Lung (tissue), 10 donors: ENCODE results near the gene ZNG1F. TPM values are rescaled to one million over a fixed set of nuclear protein-coding genes. Genes with fewer than 3 reads are reported as not detected.
"Not testable (repeated sequence)": the region's sequence is repeated elsewhere in the genome, so short reads cannot be mapped to it uniquely, and the experiment has no call there.

Experiments
- ATAC-seq: fragments of 200-7000 bp; cut with Tn5 transposase; one replicate; pipeline ENCODE4 v1.9.1; 2020; ENCODE audit warnings: moderate number of reproducible peaks; ENCODE audit not compliant: insufficient read depth, low FRiP score
- DNase-seq, 3 donors: peaks; one replicate each; pipeline ENCODE4 v3.0.0-alpha.2; 2013 to 2017
- H3K27ac ChIP-seq, 2 donors: one replicate each; pipeline ENCODE4 v1.5.1; 2013; ENCODE audit warnings: mild to moderate bottlenecking in 2 of 2, moderate library complexity in 2 of 2, control low read depth in 1 of 2, inconsistent platforms in 1 of 2, low read depth in 1 of 2, low read length in 1 of 2
- H3K27me3 ChIP-seq, 3 donors: one replicate each; pipeline ENCODE4 v1.5.1; 2013; ENCODE audit warnings: low read length in 2 of 3; ENCODE audit not compliant: control insufficient read depth in 3 of 3, insufficient read depth in 3 of 3
- H3K36me3 ChIP-seq, 4 donors: one replicate each; pipeline ENCODE4 v1.5.1; 2013; ENCODE audit warnings: low read length in 4 of 4, mild to moderate bottlenecking in 1 of 4, moderate library complexity in 1 of 4; ENCODE audit not compliant: control insufficient read depth in 4 of 4, insufficient read depth in 4 of 4
- H3K4me1 ChIP-seq, 5 donors: one replicate each; pipeline ENCODE4 v1.5.1; 2013; ENCODE audit warnings: low read length in 5 of 5, mild to moderate bottlenecking in 2 of 5, moderate library complexity in 1 of 5; ENCODE audit not compliant: control insufficient read depth in 5 of 5, insufficient read depth in 5 of 5
- H3K4me3 ChIP-seq: one replicate; pipeline ENCODE4 v1.5.1; 2013; ENCODE audit warnings: mild to moderate bottlenecking, control low read depth, moderate library complexity
- H3K9ac ChIP-seq, 2 donors: one replicate each; pipeline ENCODE4 v1.5.1; 2013; ENCODE audit warnings: low read length in 2 of 2, control low read depth in 1 of 2; ENCODE audit not compliant: insufficient read depth in 1 of 2
- H3K9me3 ChIP-seq, 4 donors: one replicate each; pipeline ENCODE4 v1.5.1; 2013; ENCODE audit warnings: low read length in 3 of 4, mild to moderate bottlenecking in 1 of 4, moderate library complexity in 1 of 4; ENCODE audit not compliant: control insufficient read depth in 4 of 4, insufficient read depth in 3 of 4
- WGBS, 2 donors: extraction: QIAGEN DNeasy Blood & Tissue Kit; methylation state at CpG; one replicate each; pipeline ENCODE4 v1.1.7; 2013; 5-methylcytosine and 5-hydroxymethylcytosine counted together
- polyA plus RNA-seq, 2 donors: library from polyadenylated mRNA; stranded (reverse); fragments of 200-250 nt; gene quantifications; one replicate each; pipeline ENCODE4 v1.2.1, GENCODE V29; 2013
- total RNA-seq, 2 donors: library from RNA; depleted of rRNA in 1 of 2; stranded (reverse); fragments of >200 nt in 1 of 2; gene quantifications; one replicate each; pipeline ENCODE4 v1.2.1, GENCODE V29; 2014 to 2021
- donor health status: Bipolar disorder and iron deficiency.
- donor health status: healthy.
- donor health status: DM: yes; HTN: yes; CAD: no.

ZNG1F gene
- total and polyA plus RNA-seq, 4 donors = 6.4 to 21.0 (median 8.4) TPM

DNA sequence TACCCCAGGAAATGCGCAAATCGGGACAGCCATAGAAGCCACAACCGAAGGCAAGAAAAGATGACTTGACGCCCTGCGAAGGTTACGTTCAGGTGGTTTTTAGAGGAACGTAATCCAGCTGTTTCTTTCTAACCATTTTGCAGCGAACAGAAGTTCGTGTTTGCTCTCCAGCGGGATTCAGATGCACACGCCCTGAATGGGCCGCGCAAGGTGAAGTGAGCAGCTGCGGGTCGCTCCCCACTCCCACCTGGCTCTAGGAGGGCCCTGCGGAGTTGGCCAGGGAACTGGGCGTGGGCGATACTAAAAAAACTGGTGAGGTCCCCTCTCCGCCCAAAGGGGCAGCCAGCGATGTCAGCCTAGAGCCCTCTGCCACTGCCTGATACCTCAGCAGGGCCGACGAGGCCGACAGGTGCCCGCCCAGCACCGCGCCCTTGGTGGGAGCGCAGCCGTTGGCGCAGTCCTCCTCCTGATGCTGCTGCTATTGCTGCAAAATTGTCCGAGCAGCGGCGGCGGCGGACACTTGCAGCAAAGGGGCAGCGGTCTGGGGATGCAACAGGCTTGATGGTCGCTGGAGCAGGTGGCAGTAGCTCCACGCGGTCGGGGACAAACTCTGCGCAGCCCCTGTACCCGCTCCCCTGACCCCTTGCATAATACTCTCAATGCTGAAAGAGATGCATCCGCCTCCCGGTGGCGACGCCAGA lies 62.2 kb downstream of the ZNG1F start:
- not testable (repeated sequence) for H3K27ac ChIP-seq, H3K9ac ChIP-seq, H3K4me3 ChIP-seq, DNase-seq, H3K36me3 ChIP-seq, H3K27me3 ChIP-seq, H3K9me3 ChIP-seq, H3K4me1 ChIP-seq, ATAC-seq
- 10 to 11% methylated on average over 9 to 14 of the region's 45 CpGs for WGBS, 2 donors

DNA sequence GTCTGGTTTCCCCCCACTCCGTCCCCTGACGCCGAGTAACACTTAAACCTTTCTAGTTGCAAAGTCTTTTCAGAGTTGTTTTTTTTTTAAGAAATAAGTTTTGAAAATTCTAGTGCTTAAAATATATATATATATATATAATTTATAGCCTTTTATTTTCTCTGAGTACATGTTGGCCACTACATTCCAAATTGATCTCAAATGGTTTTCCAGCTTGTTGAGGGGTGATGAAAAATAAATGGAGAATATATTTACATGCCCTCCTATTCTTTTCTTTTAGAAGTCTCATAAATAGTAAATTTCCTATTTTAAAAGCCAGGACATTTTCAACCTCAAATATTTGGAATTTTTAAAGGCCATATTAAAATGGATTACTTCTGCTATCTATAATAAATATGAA lies 63.2 kb downstream of the ZNG1F start:
- not testable (repeated sequence) for H3K36me3 ChIP-seq, H3K4me3 ChIP-seq, ATAC-seq, H3K4me1 ChIP-seq, DNase-seq, H3K27ac ChIP-seq, H3K27me3 ChIP-seq, H3K9ac ChIP-seq, H3K9me3 ChIP-seq
- 6 to 24% methylated on average over 2 to 3 of the region's 3 CpGs for WGBS, 2 donors

DNA sequence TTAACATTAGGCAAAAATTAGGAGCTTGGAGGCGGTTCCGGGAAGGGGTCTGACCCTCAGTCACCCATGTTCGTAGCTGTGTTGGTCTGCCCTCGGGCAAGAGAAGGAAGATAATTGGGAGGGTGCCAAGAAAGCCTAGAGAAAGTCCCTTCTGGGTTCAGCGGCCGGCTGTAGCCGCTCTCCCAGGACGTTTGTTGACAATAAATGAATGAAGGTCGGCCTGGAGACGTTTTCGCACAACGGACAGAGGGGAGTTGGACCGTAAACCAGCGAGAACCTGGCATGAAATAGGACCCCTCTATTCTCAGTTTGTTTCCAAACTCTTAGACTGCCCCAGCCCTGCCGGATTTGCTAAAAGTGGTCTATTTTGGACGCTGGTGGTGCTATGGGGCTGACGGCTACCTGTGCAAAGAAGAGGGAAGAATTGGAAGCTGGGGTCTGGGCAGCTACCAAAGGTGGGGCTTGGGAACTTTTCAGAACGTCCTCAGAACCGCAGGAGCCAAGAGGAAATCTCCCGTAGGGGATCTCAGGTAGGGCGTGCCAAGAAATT lies 63.9 kb downstream of the ZNG1F start:
- not testable (repeated sequence) for H3K27me3 ChIP-seq, DNase-seq, H3K9ac ChIP-seq, H3K36me3 ChIP-seq, H3K9me3 ChIP-seq, H3K4me3 ChIP-seq, H3K4me1 ChIP-seq, H3K27ac ChIP-seq
- ATAC-seq = peak; percentile 9
- no CpG with 5 or more reads among the region's 21 CpGs for WGBS, 2 donors

DNA sequence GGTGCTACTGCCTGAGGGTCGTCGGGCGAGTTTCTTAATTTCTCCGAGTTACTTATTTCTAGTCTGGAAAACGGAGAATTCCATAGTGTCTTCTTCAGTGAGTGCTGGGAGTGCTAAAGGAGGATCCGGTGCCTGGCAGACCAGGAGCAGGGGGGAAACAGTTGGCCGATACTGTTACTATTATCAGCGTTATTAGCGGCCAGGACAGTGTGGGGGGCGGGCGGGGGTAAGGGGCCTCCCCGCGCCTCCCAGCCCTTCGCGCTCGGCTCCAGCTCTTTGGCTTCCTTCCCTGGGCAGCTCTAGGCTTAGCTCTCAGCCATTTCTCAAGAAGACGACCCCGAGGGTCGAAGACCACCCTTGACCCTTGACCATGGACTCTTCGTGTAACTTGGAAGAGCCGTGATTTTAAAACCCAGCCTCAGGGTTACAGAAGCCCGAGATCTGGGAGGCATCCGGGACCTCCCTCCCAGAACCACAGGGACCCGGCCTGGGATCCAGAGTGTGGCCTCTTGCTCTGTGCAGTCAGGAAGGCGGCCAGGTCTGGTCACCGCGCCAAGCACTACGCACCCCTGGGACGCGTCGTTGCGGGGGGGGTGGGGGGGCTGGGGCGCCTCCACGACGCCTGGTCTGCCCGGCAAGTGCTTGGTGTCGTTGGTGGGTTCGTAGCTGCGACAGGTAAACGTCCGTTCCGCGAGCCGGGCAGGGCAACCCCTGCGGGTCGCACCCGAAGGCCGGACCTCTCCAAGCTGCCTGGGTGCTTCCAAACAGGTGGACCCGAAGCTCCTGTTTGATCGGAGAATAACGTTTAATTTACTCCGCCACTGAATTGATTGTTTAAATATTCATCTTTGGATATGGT lies 64.6 kb downstream of the ZNG1F start:
- H3K9ac ChIP-seq, H3K9me3 ChIP-seq, H3K36me3 ChIP-seq, H3K4me1 ChIP-seq, H3K4me3 ChIP-seq, DNase-seq, H3K27ac ChIP-seq, H3K27me3 ChIP-seq: not testable (repeated sequence)
- ATAC-seq = peak; percentile 3
- 24 to 33% methylated on average over 33 to 35 of the region's 52 CpGs for WGBS, 2 donors

DNA sequence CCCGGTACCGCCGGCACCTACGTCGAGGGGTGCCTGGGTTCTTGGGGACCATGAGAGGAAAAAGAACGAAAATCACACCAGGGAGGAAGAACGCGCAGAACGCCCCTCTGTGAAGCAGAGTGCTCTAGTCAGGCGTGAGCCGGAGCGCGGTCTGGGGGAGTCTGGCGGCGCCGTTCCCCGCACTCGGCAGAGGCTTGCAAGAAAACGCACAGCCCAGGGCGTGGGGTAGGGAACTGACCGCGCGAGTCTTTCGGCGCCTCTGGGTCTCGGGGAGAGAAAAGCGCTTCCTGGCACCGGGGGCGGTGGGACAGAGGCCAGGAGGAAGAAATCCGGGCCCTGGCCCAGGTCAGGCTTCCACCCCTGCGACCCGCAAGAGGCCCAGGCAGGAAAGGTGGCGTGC lies 65.3 kb downstream of the ZNG1F start:
- ATAC-seq, DNase-seq, H3K27me3 ChIP-seq, H3K4me1 ChIP-seq, H3K36me3 ChIP-seq, H3K27ac ChIP-seq, H3K9ac ChIP-seq, H3K9me3 ChIP-seq, H3K4me3 ChIP-seq: not testable (repeated sequence)
- WGBS, 2 donors = 1 to 6% methylated on average over 10 to 14 of the region's 33 CpGs

DNA sequence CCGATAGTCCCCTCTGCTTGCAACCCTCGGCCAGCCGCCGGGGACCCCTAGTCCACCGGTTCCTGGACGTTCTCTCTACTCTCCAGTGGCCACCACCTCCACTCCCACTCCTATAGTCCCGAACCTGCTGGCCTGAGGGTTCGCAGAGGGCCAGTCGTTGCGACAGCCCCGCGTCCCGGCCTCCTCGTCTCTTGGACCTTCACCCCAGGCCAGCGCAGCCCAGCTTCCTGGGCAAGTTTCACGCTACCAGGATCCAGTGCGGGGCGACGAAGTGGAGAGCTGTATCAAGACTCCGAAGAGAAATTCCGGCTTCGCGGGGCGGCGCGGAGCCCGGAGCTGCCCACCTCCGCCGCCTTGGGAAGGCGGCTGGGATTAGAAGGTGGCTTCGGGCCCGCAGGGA lies 65.7 kb downstream of the ZNG1F start:
- H3K4me1 ChIP-seq, H3K4me3 ChIP-seq, H3K27me3 ChIP-seq, H3K9me3 ChIP-seq, H3K36me3 ChIP-seq, H3K27ac ChIP-seq, ATAC-seq, H3K9ac ChIP-seq, DNase-seq: not testable (repeated sequence)
- WGBS, 2 donors = 11 to 12% methylated on average over 5 to 13 of the region's 32 CpGs

DNA sequence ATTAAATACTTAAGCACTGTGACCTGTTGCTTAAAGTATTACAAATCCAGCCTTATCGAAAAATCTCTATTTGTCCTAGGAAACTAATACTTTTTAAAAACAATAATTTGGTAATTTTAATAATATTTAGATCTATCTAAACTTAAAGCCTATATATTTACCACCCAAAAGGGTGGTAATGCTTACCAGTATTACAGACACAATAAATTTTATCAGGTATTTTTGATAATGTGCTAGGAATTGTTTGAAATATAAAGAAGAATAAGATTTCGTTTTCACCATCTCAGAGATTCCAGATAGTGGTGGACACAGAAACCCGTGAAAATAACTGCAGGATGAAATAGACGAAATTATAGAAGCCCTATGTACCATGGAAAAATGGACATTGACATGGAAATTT lies 68.4 kb downstream of the ZNG1F start:
- WGBS, 2 donors = no CpG with 5 or more reads among the region's 4 CpGs
- H3K27me3 ChIP-seq, ATAC-seq, H3K27ac ChIP-seq, H3K36me3 ChIP-seq, H3K4me3 ChIP-seq, DNase-seq, H3K9ac ChIP-seq, H3K9me3 ChIP-seq, H3K4me1 ChIP-seq: not testable (repeated sequence)

DNA sequence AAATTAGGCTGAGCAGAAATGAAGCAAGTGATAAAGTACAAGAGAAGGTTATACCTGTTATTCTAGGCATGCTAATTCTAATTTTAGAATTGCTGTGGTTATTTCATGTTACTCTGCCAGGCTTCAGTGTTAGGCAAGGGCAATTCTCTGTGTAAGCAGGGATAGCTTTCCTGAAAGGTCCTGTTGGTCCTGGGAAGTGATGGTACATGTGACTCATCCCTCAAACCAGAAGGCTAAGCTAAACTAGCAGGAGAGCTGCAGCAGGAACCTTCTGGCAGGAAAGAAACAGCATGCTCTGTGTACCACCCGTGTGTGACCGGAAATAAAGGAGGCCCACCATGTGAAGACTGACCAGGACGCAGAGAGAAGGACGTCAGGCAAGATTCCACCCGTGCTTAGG lies 69.4 kb downstream of the ZNG1F start:
- no CpG with 5 or more reads among the region's 5 CpGs for WGBS, 2 donors
- not testable (repeated sequence) for H3K9me3 ChIP-seq, H3K27me3 ChIP-seq, H3K36me3 ChIP-seq, H3K27ac ChIP-seq, H3K9ac ChIP-seq, ATAC-seq, H3K4me3 ChIP-seq, DNase-seq, H3K4me1 ChIP-seq
